Measurements from ENCODE around the gene KLF11. TPM values are rescaled to one million over a fixed set of nuclear protein-coding genes. Genes with fewer than 3 reads are reported as not detected.

KLF11 gene
- total RNA-seq, 6 donors from 2014 or later, result 14.3 to 38.7 (median 23.4) TPM

DNA sequence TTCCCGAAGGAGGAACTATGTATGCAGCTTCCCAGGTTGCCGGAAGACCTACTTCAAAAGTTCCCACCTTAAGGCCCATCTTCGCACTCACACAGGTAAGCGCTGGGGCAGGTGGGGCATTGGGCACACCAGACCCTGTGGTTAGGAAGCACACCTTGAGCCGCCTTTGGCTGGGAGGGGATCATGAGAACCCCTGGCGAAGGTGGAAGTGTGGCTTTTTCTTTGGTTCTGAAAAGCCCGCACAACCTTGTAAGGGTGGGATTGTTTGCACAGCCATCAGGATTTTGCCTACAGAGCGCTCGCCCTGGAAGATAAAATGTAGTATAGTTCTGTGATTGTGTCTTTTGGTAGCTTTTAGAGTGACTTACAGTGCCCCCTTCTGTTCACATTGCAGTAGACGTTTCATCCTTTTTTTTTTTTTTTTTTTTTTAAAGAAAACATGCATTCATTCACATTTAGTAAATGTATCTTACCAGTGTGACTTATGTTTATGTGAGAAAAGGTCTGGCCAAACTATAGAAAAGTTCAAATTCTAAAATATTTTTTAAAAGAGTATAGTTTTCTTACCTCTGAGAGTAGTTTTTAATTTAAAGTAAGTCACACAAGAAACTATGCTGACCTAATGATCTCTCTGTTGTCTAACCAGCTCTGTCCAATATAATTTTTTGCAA lies 5.3 kb downstream of the KLF11 start:
- H3K9me3 ChIP-seq, result no peaks in the 10 kb centered on the region
- peak overlapping the region in 2 of 4 donors; percentile 93 to 96 for H3K27ac ChIP-seq
- no peak overlapping the region for H3K4me3 ChIP-seq
- DNase-seq, result no peak
- H3K36me3 ChIP-seq, result peaks cover 4 to 76% (median 34%) of the 10 kb centered on the region in 4 donors
- H3K27me3 ChIP-seq, result no peaks in the 10 kb centered on the region
- ATAC-seq (ENCODE audit: low FRiP score in 2 of 2), result peak in 1 of 2 donors; percentile 25
- no peak for TF ChIP-seq POLR2AphosphoS5 (IDR thresholded peaks at IDR 0.05)
- TF ChIP-seq POLR2A (IDR thresholded peaks at IDR 0.05), result no peak
- TF ChIP-seq, protein P1, sequence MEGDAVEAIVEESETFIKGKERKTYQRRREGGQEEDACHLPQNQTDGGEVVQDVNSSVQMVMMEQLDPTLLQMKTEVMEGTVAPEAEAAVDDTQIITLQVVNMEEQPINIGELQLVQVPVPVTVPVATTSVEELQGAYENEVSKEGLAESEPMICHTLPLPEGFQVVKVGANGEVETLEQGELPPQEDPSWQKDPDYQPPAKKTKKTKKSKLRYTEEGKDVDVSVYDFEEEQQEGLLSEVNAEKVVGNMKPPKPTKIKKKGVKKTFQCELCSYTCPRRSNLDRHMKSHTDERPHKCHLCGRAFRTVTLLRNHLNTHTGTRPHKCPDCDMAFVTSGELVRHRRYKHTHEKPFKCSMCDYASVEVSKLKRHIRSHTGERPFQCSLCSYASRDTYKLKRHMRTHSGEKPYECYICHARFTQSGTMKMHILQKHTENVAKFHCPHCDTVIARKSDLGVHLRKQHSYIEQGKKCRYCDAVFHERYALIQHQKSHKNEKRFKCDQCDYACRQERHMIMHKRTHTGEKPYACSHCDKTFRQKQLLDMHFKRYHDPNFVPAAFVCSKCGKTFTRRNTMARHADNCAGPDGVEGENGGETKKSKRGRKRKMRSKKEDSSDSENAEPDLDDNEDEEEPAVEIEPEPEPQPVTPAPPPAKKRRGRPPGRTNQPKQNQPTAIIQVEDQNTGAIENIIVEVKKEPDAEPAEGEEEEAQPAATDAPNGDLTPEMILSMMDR (IDR thresholded peaks at IDR 0.05), result peak; percentile 26 to 52 (median 38)
- no peak for TF ChIP-seq EP300 (IDR thresholded peaks at IDR 0.05)
- WGBS, 2 donors, result 37 to 55% methylated on average over 6 to 10 of the region's 10 CpGs
- H3K4me1 ChIP-seq, result peaks cover 32 to 64% (median 42%) of the 10 kb centered on the region in 4 donors

DNA sequence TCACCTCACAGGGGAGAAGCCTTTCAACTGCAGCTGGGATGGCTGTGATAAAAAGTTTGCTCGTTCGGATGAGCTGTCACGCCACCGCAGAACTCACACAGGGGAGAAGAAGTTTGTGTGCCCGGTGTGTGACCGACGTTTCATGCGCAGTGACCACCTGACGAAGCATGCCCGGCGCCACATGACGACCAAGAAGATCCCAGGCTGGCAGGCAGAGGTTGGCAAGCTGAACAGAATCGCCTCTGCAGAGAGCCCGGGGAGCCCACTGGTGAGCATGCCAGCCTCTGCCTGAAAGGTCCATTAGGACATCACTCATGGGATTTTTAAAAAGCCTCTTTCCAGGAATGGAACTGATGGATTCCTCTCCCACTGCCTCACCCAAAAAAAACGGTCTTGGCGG lies 8.9 kb downstream of the KLF11 start:
- ATAC-seq (ENCODE audit: low FRiP score in 2 of 2), result no peak
- 86 to 91% methylated on average over 16 of the region's 16 CpGs for WGBS, 2 donors
- TF ChIP-seq, protein P1 (IDR thresholded peaks at IDR 0.05), result no peak
- TF ChIP-seq EP300 (IDR thresholded peaks at IDR 0.05) (no peak), POLR2A (IDR thresholded peaks at IDR 0.05) (no peak), POLR2AphosphoS5 (IDR thresholded peaks at IDR 0.05) (no peak)
- no peaks in the 10 kb centered on the region for H3K27me3 ChIP-seq
- DNase-seq, result peak in 1 of 2 donors; percentile 38
- no peak overlapping the region for H3K27ac ChIP-seq
- H3K9me3 ChIP-seq, result no peaks in the 10 kb centered on the region
- no peak overlapping the region for H3K4me3 ChIP-seq
- peaks cover 24 to 57% (median 48%) of the 10 kb centered on the region in 4 donors for H3K4me1 ChIP-seq
- H3K36me3 ChIP-seq, result peaks cover 4 to 84% (median 32%) of the 10 kb centered on the region in 4 donors

DNA sequence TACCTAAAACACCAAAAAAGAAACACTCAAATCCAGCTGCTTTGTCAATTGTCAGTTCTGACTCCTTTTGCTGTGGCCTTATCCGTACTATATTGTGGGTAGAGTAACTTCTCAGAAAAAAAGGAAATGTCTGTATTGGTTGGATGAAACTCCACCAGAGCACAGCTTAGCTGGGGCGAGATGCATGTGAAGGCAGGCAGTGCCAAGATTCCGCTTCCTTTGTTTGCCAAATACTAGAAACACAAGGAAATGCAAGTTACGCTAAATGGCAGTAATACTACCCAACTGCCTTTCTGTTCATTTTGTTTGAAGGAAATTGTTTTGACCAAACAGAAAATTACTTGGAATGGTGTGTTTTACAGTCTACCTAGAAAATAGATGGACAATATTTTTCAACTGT lies 10.0 kb downstream of the KLF11 start:
- DNase-seq (no peak), ATAC-seq (ENCODE audit: low FRiP score in 2 of 2) (no peak)
- Histone ChIP-seq H3K36me3 (peaks cover 0 to 72% (median 21%) of the 10 kb centered on the region in 4 donors), H3K4me3 (no peak overlapping the region), H3K27ac (peak overlapping the region in 2 of 4 donors; percentile 5 to 43), H3K9me3 (no peaks in the 10 kb centered on the region), H3K4me1 (peaks cover 27 to 54% (median 45%) of the 10 kb centered on the region in 4 donors), H3K27me3 (no peaks in the 10 kb centered on the region)
- TF ChIP-seq EP300 (IDR thresholded peaks at IDR 0.05), result no peak
- TF ChIP-seq, protein P1 (IDR thresholded peaks at IDR 0.05), result no peak
- 47 to 60% methylated on average over 4 of the region's 4 CpGs for WGBS, 2 donors

DNA sequence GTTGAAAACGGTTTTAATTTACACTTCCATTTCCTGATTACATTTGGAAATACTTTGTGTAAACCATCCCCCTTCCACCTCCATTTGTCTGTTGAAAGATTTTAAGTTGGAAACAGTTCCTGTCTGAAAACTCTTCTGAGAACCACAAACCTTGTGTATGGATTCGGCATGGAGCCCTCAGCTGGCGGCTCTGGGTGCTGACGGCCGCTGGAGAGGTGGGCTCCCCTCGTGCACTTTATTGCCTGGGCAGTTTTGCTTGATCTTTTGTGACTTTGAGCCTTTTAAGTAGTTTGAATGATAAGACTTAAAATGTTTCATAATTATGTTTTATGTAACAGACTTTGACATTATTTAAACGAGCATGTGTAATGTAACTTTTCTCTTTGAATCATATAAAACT lies 11.1 kb downstream of the KLF11 start:
- Histone ChIP-seq H3K27me3 (no peaks in the 10 kb centered on the region), H3K9me3 (no peaks in the 10 kb centered on the region), H3K27ac (peak overlapping the region in 2 of 4 donors; percentile 37 to 69), H3K4me1 (peaks cover 25 to 51% (median 38%) of the 10 kb centered on the region in 4 donors), H3K4me3 (no peak overlapping the region), H3K36me3 (peaks cover 0 to 62% (median 17%) of the 10 kb centered on the region in 4 donors)
- no peak for ATAC-seq (ENCODE audit: low FRiP score in 2 of 2)
- TF ChIP-seq EP300 (IDR thresholded peaks at IDR 0.05) (no peak), POLR2AphosphoS5 (IDR thresholded peaks at IDR 0.05) (no peak), POLR2A (IDR thresholded peaks at IDR 0.05) (no peak)
- TF ChIP-seq, protein P1 (IDR thresholded peaks at IDR 0.05), result no peak
- WGBS, 2 donors, result 37 to 43% methylated on average over 7 of the region's 7 CpGs
- DNase-seq, result peak in 1 of 2 donors; percentile 27

DNA sequence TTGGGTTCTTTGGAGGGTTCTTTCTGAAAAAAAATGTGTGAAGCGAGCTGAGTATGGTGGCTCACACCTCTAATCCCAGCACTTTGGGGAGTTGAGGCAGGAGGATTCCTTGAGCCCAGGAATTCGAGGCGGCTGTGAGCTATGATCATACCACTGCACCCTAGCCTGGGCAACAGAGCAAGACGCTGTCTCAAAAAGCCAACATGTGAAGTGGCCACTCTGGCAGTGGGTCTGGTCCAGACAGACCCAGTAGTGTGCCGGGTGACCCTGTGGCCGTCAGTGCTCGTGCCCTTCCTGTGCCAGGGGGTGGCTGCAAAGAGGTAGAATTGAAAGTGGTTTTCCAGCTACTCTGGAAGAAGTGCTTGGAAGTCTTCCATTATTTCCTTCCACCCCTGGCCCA lies 11.6 kb downstream of the KLF11 start:
- WGBS, 2 donors, result 83 to 86% methylated on average over 7 of the region's 7 CpGs
- H3K4me1 ChIP-seq, result peaks cover 25 to 46% (median 38%) of the 10 kb centered on the region in 4 donors
- H3K9me3 ChIP-seq, result no peaks in the 10 kb centered on the region
- no peaks in the 10 kb centered on the region for H3K27me3 ChIP-seq
- DNase-seq (no peak), ATAC-seq (ENCODE audit: low FRiP score in 2 of 2) (no peak)
- H3K36me3 ChIP-seq, result peaks cover 0 to 56% (median 16%) of the 10 kb centered on the region in 4 donors
- TF ChIP-seq EP300 (IDR thresholded peaks at IDR 0.05), result no peak
- TF ChIP-seq, protein P1 (IDR thresholded peaks at IDR 0.05), result no peak
- no peak for TF ChIP-seq POLR2AphosphoS5 (IDR thresholded peaks at IDR 0.05)
- TF ChIP-seq POLR2A (IDR thresholded peaks at IDR 0.05), result no peak
- peak overlapping the region in 2 of 4 donors; percentile 37 to 69 for H3K27ac ChIP-seq
- no peak overlapping the region for H3K4me3 ChIP-seq

All from upper lobe of left lung (tissue), 6 donors.